Erythroblast (primary cell): Measurements from ENCODE around the gene DSCAM.
"Not testable (repeated sequence)": the region's sequence is repeated elsewhere in the genome, so short reads cannot be mapped to it uniquely, and the experiment has no call there.

ENCODE experiments used
- DNase-seq, 2 experiments: peaks; one replicate each; lab custom pipeline; 2025; lab: John Stamatoyannopoulos, UW
- GATA1 ChIP-seq: IDR thresholded peaks from 2 replicates; pipeline ENCODE4 v1.6.1; 2011; ENCODE audit warnings: low read depth, mild to moderate bottlenecking, control low read depth, low read length, moderate library complexity
- POLR2A ChIP-seq: IDR thresholded peaks from 2 replicates; pipeline ENCODE4 v1.6.1; 2011; ENCODE audit warnings: mild to moderate bottlenecking, low read length

Gene DSCAM

DNA sequence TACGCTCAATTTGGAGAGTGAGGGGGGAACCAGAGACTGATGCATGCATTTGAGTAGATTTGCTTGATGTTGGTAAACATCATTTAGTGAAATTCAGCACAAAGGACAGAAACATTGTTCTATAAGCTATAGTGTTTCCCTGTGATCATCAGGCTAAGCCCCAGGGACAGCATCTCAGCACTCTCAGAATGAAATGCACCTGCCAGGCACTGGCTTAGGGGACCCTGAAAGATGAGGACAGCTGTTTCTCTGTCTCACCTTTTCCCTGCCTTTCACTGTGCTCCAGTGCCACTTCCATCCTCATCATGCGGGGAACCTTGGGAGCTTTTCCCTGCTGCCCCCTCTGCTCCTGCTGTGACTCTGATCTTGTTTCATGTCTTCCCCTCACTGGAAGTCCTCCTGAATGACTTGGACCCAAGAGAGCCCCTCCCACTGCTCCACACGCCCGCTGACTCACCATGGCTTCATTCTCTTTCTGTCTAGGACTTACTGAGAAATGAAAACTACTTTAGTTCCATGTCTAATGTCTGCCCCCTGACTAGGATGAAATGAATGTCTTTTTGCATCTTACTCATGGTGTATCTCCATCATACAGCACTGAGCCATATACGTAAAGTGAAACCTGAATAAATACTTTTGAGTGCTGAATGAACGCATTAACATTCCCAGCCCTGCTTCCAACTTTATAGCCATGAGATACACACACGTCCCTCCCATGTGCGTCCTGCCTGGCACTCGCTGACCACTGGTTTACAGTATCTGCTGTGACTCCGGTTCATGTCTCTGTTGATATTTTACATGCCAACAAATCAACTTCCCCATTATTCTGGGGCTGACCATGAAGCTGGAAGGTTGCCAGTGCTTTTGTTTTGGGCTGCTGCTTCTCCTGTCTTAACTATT lies 797.7 kb downstream of the DSCAM start:
- no peak for DNase-seq
- TF ChIP-seq POLR2A = no peak
- no peak for TF ChIP-seq GATA1

DNA sequence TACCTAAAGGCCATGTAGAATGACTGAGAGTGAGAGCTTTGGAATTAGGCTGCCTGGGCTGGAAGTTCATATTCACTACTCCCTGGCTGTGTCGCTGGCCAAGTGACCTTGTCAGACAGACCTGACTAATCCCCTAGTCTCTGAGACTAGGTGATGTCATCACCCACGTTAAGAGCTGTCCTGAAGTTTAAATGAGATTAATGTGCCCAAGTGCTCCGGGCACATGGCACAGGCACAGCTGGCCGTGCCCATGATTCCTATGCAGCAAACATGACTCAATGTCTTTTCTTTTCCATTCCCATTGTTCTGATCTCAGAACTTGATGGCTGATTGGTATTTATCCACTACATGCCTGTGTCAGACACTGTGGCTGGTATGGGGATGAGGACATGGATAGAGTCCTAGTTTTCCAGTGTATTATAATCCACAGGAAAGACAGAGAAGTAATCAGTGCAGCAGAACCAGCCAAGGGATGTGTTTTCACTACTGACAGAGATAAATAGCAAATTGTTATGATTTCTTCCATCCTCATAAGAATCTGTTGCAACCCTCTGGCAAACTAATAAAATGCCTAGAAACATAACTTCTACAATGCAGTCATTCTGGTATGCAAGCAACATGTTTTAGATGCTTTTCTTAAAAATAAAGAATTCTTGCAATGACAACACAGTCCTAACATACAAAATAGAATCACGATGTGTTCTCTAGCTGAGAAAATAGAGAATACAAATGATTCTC lies 798.8 kb downstream of the DSCAM start:
- no peak for DNase-seq
- TF ChIP-seq POLR2A (no peak), GATA1 (no peak)

DNA sequence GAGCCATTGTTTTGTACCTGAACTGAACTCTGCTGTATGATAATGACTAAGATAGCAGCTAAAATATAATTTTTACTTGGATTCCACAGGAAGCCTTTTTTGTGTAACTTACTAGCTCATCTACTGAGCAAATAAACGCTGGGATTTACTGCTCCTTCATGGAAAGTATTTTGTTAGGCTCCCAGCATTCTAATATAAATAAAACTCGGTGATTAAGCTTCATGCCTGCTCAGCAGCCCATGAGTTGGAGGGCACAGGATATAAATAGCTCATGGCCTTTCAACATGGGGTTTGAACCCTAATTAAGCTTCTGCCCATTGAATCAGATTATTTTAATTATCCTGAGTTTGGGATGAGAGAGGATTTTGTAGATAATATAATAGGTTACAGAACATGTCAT lies 799.7 kb downstream of the DSCAM start:
- no peak for DNase-seq
- no peak for TF ChIP-seq GATA1
- no peak for TF ChIP-seq POLR2A

DNA sequence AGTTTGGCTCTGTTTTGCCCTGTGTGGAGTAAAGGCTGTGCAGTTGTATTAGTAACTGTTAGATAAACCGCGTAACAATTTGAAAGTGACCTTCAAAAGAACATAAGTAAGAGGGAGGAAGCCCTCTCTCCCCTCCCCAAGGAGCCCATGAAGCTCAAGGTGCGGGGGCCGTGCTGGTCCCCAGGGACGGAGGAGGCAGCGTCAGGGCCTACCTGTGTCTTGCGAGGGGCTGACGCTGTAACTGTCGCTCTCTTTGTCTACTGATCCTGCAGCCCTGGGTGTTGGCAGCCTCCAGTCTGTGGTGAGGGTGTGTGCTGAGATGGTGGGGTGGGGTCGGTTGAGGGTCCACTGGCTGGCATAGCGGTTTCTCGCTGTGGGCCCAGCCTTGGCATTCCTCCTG lies 803.1 kb downstream of the DSCAM start:
- no peak for DNase-seq
- no peak for TF ChIP-seq GATA1
- no peak for TF ChIP-seq POLR2A

DNA sequence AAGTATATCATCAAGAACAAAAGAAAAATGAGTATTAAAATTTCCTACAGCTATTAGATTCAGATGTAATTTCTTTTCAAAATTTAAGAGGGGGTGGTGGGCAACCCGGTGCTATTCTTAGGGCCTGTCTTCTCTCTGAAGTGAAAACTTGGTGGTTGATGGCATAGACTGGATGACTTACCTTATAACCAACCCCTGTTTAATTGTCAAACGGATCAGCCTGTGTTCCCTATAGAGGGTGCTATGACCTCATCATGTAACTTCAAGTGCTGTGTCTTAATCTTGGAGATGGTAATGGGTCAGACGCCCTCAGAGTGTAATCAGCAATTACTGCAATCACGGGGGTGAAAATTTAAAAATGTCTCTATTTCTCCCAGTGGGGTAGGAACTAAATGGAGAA lies 803.5 kb downstream of the DSCAM start:
- TF ChIP-seq POLR2A (no peak), GATA1 (no peak)

DNA sequence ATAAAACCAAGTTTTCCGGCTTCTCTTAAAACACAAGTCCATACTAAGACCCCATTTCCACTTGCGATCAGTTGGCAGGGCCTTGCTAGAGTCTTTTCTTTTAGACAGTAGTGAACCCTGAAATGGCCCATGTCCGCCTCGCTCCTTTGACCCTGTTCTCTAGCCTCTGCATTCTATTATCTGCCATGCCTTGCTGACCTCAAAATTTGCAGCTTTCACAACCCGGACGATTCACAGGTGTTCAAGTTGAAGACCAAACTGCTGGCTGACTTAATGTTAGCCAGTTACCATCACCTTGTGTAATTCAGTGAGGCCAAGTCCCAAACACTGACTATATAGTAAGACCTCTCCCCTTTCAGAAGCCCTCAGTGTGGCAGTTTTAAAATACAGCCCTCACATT lies 805.5 kb downstream of the DSCAM start:
- TF ChIP-seq GATA1 (no peak), POLR2A (no peak)
- DNase-seq = no peak

More for the DNA sequence above, 803.5 kb downstream of the DSCAM start:
- no peak for DNase-seq

DNA sequence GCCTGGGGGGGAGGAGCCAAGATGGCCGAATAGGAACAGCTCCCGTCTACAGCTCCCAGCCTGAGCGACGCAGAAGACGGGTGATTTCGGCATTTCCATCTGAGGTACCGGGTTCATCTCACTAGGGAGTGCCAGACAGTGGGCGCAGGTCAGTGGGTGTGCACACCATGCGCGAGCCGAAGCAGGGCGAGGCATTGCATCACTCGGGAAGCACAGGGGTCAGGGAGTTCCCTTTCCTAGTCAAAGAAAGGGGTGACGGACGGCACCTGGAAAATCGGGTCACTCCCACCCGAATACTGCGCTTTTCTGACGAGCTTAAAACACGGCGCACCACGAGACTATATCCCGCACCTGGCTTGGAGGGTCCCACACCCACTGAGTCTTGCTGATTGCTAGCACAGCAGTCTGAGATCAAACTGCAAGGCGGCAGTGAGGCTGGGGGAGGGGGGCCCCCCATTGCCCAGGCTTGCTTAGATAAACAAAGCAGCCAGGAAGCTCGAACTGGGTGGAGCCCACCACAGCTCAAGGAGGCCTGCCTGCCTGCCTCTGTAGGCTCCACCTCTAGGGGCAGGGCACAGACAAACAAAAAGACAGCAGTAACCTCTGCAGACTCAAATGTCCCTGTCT lies 813.7 kb downstream of the DSCAM start:
- DNase-seq = not testable (repeated sequence)

DNA sequence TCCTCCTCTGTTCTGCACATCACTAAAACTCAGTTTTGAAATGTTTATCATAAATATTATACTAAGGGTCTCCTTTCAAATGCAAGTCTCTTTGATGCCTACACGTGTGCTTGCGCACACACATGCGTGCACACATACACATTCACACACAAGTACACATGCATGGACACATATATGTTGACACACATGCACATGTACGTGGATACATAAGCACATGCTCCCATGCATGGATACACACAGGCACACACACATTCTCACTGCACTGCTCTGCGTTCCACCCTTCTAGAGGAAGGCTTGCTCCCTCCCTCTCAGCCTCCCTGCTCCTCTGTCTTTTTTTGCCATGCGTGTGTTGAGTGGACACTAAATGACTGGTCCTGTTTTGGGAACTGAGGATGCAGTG lies 817.1 kb downstream of the DSCAM start:
- TF ChIP-seq POLR2A (no peak), GATA1 (no peak)
- no peak for DNase-seq

DNA sequence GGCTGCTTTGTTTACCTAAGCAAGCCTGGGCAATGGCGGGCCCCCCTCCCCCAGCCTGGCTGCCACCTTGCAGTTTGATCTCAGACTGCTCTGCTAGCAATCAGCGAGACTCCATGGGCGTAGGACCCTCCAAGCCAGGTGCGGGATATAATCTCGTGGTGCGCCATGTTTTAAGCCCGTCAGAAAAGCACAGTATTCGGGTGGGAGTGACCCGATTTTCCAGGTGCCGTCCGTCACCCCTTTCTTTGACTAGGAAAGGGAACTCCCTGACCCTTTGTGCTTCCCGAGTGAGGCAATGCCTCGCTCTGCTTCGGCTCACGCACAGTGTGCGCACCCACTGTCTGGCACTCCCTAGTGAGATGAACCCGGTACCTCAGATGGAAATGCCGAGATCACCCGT lies 818.6 kb downstream of the DSCAM start:
- DNase-seq = not testable (repeated sequence)

DNA sequence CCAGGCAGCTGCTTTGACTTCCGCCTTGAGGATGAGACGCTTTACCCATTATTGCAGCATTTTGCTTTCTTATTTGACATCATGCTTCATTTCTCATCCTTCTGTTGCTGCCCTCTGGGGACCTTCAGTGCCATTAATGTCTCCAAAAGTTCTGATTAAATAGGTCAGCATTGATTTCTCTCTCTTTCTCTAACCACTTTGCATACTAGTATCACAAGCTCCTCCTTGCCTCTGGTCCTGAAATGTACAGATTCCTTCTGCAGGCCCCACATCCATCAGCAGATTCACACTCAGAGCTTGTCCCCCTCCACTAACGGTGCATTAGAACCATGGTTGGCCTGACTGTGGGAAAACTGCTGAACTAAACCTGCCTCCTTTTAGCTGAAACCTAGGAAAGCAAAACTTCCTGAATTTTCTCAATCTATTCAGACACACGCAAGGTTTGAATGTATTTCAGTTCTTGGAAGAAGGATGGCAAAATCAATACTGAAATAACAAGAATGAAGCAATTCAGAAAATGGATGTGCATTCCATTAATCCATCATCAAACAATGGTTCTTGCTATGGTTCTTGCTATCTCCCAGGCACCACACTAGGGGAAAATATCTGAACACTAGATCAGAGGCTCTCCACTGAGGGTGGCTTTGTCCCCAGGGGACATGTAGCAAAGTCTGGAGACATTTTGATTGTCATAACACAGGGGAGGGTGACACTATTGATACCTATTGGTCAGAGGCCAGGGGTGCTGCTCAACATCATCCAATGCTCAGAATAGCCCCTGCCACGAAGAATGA lies 825.2 kb downstream of the DSCAM start:
- TF ChIP-seq GATA1 = no peak
- TF ChIP-seq POLR2A = no peak
- DNase-seq = no peak

DNA sequence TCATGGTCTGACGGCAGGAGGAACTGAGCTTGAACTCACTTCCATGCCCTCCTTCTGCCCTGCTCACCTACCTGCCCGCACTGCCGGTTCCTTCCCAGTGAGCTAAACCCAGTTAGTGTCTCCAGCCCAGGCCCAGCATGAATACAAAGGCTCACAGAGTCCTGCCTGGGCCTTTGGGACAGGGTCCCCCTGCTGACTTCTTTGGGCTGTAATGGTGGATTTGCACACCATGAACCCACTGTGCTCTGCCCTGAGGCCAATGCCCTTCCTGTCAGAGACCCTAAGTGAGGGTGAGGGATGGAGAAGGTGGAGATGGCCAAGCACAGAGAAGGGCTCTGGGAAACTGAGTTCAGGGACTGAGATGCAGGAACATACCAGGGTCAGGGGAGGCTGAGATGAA lies 826.3 kb downstream of the DSCAM start:
- DNase-seq = no peak
- no peak for TF ChIP-seq GATA1
- no peak for TF ChIP-seq POLR2A

DNA sequence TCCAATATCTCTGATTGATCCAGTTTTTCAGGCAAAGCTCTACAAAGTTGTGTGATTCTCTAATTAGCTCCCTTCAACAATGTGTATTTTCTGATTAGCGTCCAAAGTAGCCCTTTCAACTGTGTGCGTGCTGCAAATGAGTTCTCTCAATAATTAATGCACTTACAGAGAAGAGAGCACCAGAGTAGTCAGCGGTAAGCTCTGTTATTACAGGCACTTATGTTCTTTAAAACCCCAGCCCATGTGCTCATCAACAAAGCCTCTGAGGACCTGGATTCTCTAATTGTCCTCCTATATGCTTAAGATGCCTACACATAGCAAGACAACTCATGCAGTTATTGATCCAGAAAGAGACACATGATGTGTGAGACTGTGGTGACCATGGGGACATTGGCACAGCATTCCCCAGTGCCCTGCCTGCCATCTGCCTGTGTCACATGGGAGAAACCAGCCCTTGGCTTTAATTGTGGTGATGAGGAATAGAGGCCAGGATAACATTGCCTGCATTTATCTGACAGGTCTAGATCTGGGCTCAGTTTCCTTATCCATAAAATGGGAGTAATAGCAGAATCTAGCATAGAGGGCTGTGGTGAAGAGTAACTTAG lies 828.0 kb downstream of the DSCAM start:
- TF ChIP-seq GATA1 (no peak), POLR2A (no peak)
- no peak for DNase-seq

DNA sequence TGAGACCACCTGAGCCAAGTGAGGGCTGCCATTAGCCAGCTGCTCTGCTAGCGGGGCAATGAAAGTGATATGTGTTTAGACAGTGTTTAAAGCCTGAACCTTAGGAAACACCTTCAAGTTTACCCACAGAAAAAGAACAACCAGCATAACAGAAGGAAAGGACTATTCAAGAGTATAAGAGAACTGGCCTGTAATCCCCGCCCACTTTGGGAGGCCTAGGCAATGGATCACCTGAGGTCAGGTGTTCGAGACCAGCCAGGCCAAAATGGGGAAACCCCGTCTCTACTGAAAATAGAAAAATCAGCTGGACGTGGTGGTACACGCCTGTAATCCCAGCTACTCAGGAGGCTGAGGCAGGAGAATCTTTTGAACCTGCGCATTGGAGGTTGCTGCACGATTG lies 830.3 kb downstream of the DSCAM start:
- no peak for DNase-seq
- no peak for TF ChIP-seq POLR2A
- no peak for TF ChIP-seq GATA1
